Measurements from ENCODE around the gene DIPK1B. TPM values are rescaled to one million over a fixed set of nuclear protein-coding genes. Genes with fewer than 3 reads are reported as not detected.

The DIPK1B gene
- total and polyA plus RNA-seq, 10 of the 15 experiments (the other 5 are each of a cell fraction or from before 2014, with no cell fraction given): 0.08 to 0.28 (median 0.13) TPM; not detected in 3

- TF ChIP-seq E4F1 (IDR thresholded peaks at IDR 0.05; ENCODE audit: borderline replicate concordance, partially characterized antibody) (no peak), HCFC1 (IDR thresholded peaks at IDR 0.05; ENCODE audit: low read length) (no peak)
Measured at GRCh38 chr9:136714893-136715274, 2.5 kb downstream of the DIPK1B start (continued).

GRCh38 chr9:136717399-136717798, 5.0 kb downstream of the DIPK1B start:
- TF ChIP-seq ZNF274 (IDR thresholded peaks at IDR 0.05; ENCODE audit: insufficient read depth, insufficient read length): no peak
- TF ChIP-seq ZBTB4 (CRISPR knock-in tag; IDR thresholded peaks at IDR 0.05): no peak
- no peak for TF ChIP-seq IRF4 (IDR thresholded peaks at IDR 0.05; ENCODE audit: low read depth, low read length)
- no peak for TF ChIP-seq CREB1 (IDR thresholded peaks at IDR 0.05; ENCODE audit: low read depth)
- no peak for TF ChIP-seq IKZF1 (conservative IDR thresholded peaks at IDR 0.05)
- no peak for TF ChIP-seq IRF3 (IDR thresholded peaks at IDR 0.05)
- in situ Hi-C loops (cut with MboI): no loop called here
- intact Hi-C loops (cut with micrococcal nuclease; ENCODE audit: unreplicated experiment): no loop called here
- Histone ChIP-seq H3K4me1 (ENCODE audit: control insufficient read depth, insufficient read depth, low read length) (no peaks in the 10 kb centered on the region), H3K9ac (ENCODE audit: control insufficient read depth, insufficient read depth, low read length) (no peak overlapping the region), H3K79me2 (ENCODE audit: control insufficient read depth, insufficient read depth, low read length) (no peaks in the 10 kb centered on the region), H2AFZ (ENCODE audit: control insufficient read depth, low read depth, low read length) (no peak overlapping the region), H3K27me3 (replicated peaks in 1 of 2; ENCODE audit: control insufficient read depth in 2 of 2, insufficient read depth in 2 of 2, low read length in 1 of 2) (peaks cover 2% of the 10 kb centered on the region in 2 experiments; a peak in 3 of 4 replicates), H4K20me1 (ENCODE audit: control insufficient read depth, insufficient read depth) (no peaks in the 10 kb centered on the region), H3K9me3 (replicated peaks; ENCODE audit: control insufficient read depth, insufficient read depth, low read length) (no peaks in the 10 kb centered on the region), H3K4me2 (ENCODE audit: control insufficient read depth, insufficient read depth) (no peak overlapping the region), H3K4me3 (no peak overlapping the region), H3K36me3 (ENCODE audit: control insufficient read depth in 2 of 2, insufficient read depth in 2 of 2, low read length in 1 of 2) (peaks cover 0 to under 1% of the 10 kb centered on the region in 2 experiments; a peak in 2 of 4 replicates), H3K27ac (ENCODE audit: control insufficient read depth, insufficient read depth) (no peak overlapping the region)
- ATAC-seq (no peak), FAIRE-seq (no peak), DNase-seq (ENCODE audit: low read depth, low spot score) (no peak)
- BruUV-seq (replicated peaks): no TSS peak
- CTCF ChIA-PET: no interaction called here
- 44% methylated on average over 16 of the region's 16 CpGs for WGBS (ENCODE audit: insufficient coverage, insufficient replicate concordance, low lambda C conversion rate, missing lambda C conversion rate)
- POLR2A ChIA-PET: no interaction called here
- RAD21 ChIA-PET (ENCODE audit: unreplicated experiment): no interaction called here
- SMC1A ChIA-PET (ENCODE audit: uncharacterized antibody, unreplicated experiment): no interaction called here

Data from GM12878 (cell line).